H9 (cell line): ENCODE results near the gene MBOAT2. TPM values are rescaled to one million over a fixed set of nuclear protein-coding genes. Genes with fewer than 3 reads are reported as not detected.

Source experiments
- DNase-seq: peaks from one replicate; pipeline ENCODE4 v3.0.0-alpha.2; 2017
- H2AFZ ChIP-seq: one replicate; pipeline ENCODE4 v1.6.1; 2013; ENCODE audit warnings: mild to moderate bottlenecking, low read length, control low read depth, moderate library complexity
- H2AK5ac ChIP-seq: 2 replicates; pipeline ENCODE4 v1.6.1; 2013; ENCODE audit warnings: low read length, control low read depth, mixed read lengths; ENCODE audit not compliant: insufficient read length
- H2BK120ac ChIP-seq: one replicate; pipeline ENCODE4 v1.6.1; 2013; ENCODE audit warnings: low read depth, mild to moderate bottlenecking, low read length, control low read depth, inconsistent platforms; ENCODE audit not compliant: poor library complexity, severe bottlenecking
- H2BK12ac ChIP-seq: 2 replicates; pipeline ENCODE4 v1.6.1; 2013; ENCODE audit warnings: low read length, control low read depth, mixed read lengths, low read depth; ENCODE audit not compliant: insufficient read length
- H2BK15ac ChIP-seq: 2 replicates; pipeline ENCODE4 v1.6.1; 2013; ENCODE audit warnings: low read depth, low read length, control low read depth
- H2BK20ac ChIP-seq: one replicate; pipeline ENCODE4 v1.6.1; 2013; ENCODE audit warnings: low read depth, mild to moderate bottlenecking, low read length, control low read depth, inconsistent platforms; ENCODE audit not compliant: poor library complexity, severe bottlenecking
- H2BK5ac ChIP-seq: 2 replicates; pipeline ENCODE4 v1.6.1; 2013; ENCODE audit warnings: low read length, control low read depth, mixed read lengths; ENCODE audit not compliant: insufficient read length
- H3K14ac ChIP-seq: 2 replicates; pipeline ENCODE4 v1.6.1; 2013; ENCODE audit warnings: low read length, control low read depth; ENCODE audit not compliant: insufficient read depth
- H3K18ac ChIP-seq: 2 replicates; pipeline ENCODE4 v1.6.1; 2013; ENCODE audit warnings: low read depth, mild to moderate bottlenecking, mixed read lengths, low read length, control low read depth; ENCODE audit not compliant: insufficient read length
- H3K23ac ChIP-seq: 2 replicates; pipeline ENCODE4 v1.6.1; 2013; ENCODE audit warnings: low read length, control low read depth, mixed read lengths, low read depth; ENCODE audit not compliant: insufficient read length
- H3K23me2 ChIP-seq: 2 replicates; pipeline ENCODE4 v1.6.1; 2013; ENCODE audit warnings: low read depth, mild to moderate bottlenecking, mixed read lengths, low read length, control low read depth; ENCODE audit not compliant: insufficient read length, poor library complexity, severe bottlenecking
- H3K27ac ChIP-seq: 2 replicates; pipeline ENCODE4 v1.5.1; 2013; ENCODE audit warnings: low read length, control low read depth, mixed read lengths, low read depth; ENCODE audit not compliant: insufficient read length
- H3K27me3 ChIP-seq: 2 replicates; pipeline ENCODE4 v1.6.1; 2013; ENCODE audit warnings: low read length, control low read depth, inconsistent platforms; ENCODE audit not compliant: insufficient read depth
- H3K4ac ChIP-seq: 2 replicates; pipeline ENCODE4 v1.6.1; 2013; ENCODE audit warnings: low read depth, mild to moderate bottlenecking, control low read depth, inconsistent platforms, low read length, moderate library complexity
- H3K4me1 ChIP-seq: 2 replicates; pipeline ENCODE4 v1.6.1; 2013; ENCODE audit warnings: low read length, control low read depth, inconsistent platforms; ENCODE audit not compliant: insufficient read depth
- H3K4me2 ChIP-seq: 2 replicates; pipeline ENCODE4 v1.6.1; 2013; ENCODE audit warnings: low read length, control low read depth, mixed read lengths; ENCODE audit not compliant: insufficient read length, insufficient read depth
- H3K56ac ChIP-seq: 2 replicates; pipeline ENCODE4 v1.6.1; 2013; ENCODE audit warnings: low read depth, mild to moderate bottlenecking, mixed read lengths, low read length, control low read depth; ENCODE audit not compliant: insufficient read length
- H3K79me1 ChIP-seq: 2 replicates; pipeline ENCODE4 v1.6.1; 2013; ENCODE audit warnings: low read depth, mild to moderate bottlenecking, moderate library complexity, low read length, control low read depth, inconsistent platforms; ENCODE audit not compliant: insufficient read depth, poor library complexity, severe bottlenecking
- H3K79me2 ChIP-seq: 2 replicates; pipeline ENCODE4 v1.6.1; 2013; ENCODE audit warnings: low read length, control low read depth, inconsistent platforms; ENCODE audit not compliant: insufficient read depth
- H3K9ac ChIP-seq: 2 replicates; pipeline ENCODE4 v1.6.1; 2013; ENCODE audit warnings: low read length, control low read depth, mixed read lengths; ENCODE audit not compliant: insufficient read length; ENCODE audit errors: extremely low read depth
- H3K9me3 ChIP-seq: one replicate; pipeline ENCODE4 v1.6.1; 2013; ENCODE audit warnings: low read depth, low read length, inconsistent platforms; ENCODE audit not compliant: control insufficient read depth
- H3T11ph ChIP-seq: one replicate; pipeline ENCODE4 v1.6.1; 2013; ENCODE audit warnings: mild to moderate bottlenecking, low read length, control low read depth, inconsistent platforms
- H4K20me1 ChIP-seq: one replicate; pipeline ENCODE4 v1.6.1; 2013; ENCODE audit not compliant: control insufficient read depth, insufficient read length, insufficient read depth
- H4K5ac ChIP-seq: 2 replicates; pipeline ENCODE4 v1.6.1; 2013; ENCODE audit warnings: low read depth, mild to moderate bottlenecking, mixed read lengths, low read length, control low read depth; ENCODE audit not compliant: insufficient read length
- H4K8ac ChIP-seq: replicated peaks from 2 replicates; pipeline ENCODE4 v1.6.1; 2013; ENCODE audit warnings: low read length, control low read depth, mixed read lengths, low read depth; ENCODE audit not compliant: insufficient read length
- H4K91ac ChIP-seq: 2 replicates; pipeline ENCODE4 v1.6.1; 2013; ENCODE audit warnings: low read depth, mild to moderate bottlenecking, moderate library complexity, mixed read lengths, low read length, control low read depth; ENCODE audit not compliant: insufficient read length
- H3K27ac Mint-ChIP-seq, 3 experiments: 2 replicates in 2 of 3; 3 replicates in 1 of 3; pipeline ENCODE4 v1.8.0; 2020 to 2021; ENCODE audit warnings: mixed read lengths in 3 of 3, mild to moderate bottlenecking in 1 of 3, moderate library complexity in 1 of 3
- H3K27me3 Mint-ChIP-seq: 2 replicates; pipeline ENCODE4 v1.8.0; 2021; ENCODE audit warnings: low read depth, mild to moderate bottlenecking, moderate library complexity, mixed read lengths
- H3K36me3 Mint-ChIP-seq, 3 experiments: 2 replicates in 2 of 3; 3 replicates in 1 of 3; pipeline ENCODE4 v1.8.0; 2020 to 2021; ENCODE audit warnings: low read depth in 3 of 3, mixed read lengths in 3 of 3; ENCODE audit not compliant: insufficient read depth in 1 of 3
- H3K4me1 Mint-ChIP-seq, 2 experiments: 2 replicates each; pipeline ENCODE4 v1.8.0; 2020; ENCODE audit warnings: mixed read lengths in 2 of 2
- H3K4me3 Mint-ChIP-seq, 2 experiments: 2 replicates in 1 of 2; 3 replicates in 1 of 2; pipeline ENCODE4 v1.8.0; 2020 to 2021; ENCODE audit warnings: mild to moderate bottlenecking in 2 of 2, mixed read lengths in 2 of 2, moderate library complexity in 1 of 2
- H3K9me3 Mint-ChIP-seq, 2 experiments: 2 replicates in 1 of 2; 3 replicates in 1 of 2; pipeline ENCODE4 v1.8.0; 2020; ENCODE audit warnings: mild to moderate bottlenecking in 2 of 2, mixed read lengths in 2 of 2, moderate library complexity in 1 of 2
- WGBS: extraction: QIAGEN DNeasy Blood & Tissue Kit; methylation state at CpG from one replicate; pipeline ENCODE4 v1.1.7; 2013; ENCODE audit warnings: missing lambda C conversion rate, low lambda C conversion rate, mixed read lengths; ENCODE audit not compliant: insufficient read length; ENCODE audit errors: extremely low coverage; 5-methylcytosine and 5-hydroxymethylcytosine counted together
- total RNA-seq: library from RNA; stranded (reverse); gene quantifications from 2 replicates; pipeline ENCODE4 v1.2.1, GENCODE V29; 2021
- TF ChIP-seq, protein P1 (sequence below): fragments of 200-600 bp; sonication (generic); conservative IDR thresholded peaks from 3 replicates; pipeline ENCODE4 v1.8.0; 2021; ENCODE audit warnings: antibody characterized with exemption, mild to moderate bottlenecking

Gene MBOAT2
- total RNA-seq, 1 experiment from 2014 or later, result 20.2 TPM

DNA sequence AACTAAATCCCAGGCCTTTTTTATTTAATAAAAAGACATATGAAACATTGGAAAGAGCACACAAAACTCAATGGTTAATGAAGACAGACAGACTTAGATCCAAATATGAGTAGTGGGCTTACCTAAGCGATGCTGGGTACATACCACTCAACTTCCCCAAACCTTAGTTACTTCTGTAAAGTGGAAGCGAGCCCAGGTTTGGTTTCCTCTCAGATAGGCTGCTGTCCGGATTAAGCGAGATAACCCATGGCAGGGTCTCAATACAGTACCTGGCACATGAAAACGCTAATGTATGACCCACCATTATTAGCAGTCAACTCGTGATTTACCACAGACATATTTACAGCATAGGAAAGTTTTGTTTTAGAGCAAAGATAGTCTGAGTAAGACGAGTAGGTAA lies 21.6 kb downstream of the MBOAT2 start:
- no peaks in the 10 kb centered on the region; the same call in 1 of the 2 replicates for H3K79me2 ChIP-seq
- Mint-ChIP-seq H3K36me3 (no peaks in the 10 kb centered on the region), H3K27ac (no peak overlapping the region), H3K4me1 (peaks cover 28 to 38% of the 10 kb centered on the region in 2 experiments), H3K9me3 (no peaks in the 10 kb centered on the region), H3K4me3 (no peak overlapping the region), H3K27me3 (no peaks in the 10 kb centered on the region)
- no peak overlapping the region for H4K5ac ChIP-seq
- no peak overlapping the region for H2BK20ac ChIP-seq
- no peak overlapping the region for H2AFZ ChIP-seq
- TF ChIP-seq, protein P1, sequence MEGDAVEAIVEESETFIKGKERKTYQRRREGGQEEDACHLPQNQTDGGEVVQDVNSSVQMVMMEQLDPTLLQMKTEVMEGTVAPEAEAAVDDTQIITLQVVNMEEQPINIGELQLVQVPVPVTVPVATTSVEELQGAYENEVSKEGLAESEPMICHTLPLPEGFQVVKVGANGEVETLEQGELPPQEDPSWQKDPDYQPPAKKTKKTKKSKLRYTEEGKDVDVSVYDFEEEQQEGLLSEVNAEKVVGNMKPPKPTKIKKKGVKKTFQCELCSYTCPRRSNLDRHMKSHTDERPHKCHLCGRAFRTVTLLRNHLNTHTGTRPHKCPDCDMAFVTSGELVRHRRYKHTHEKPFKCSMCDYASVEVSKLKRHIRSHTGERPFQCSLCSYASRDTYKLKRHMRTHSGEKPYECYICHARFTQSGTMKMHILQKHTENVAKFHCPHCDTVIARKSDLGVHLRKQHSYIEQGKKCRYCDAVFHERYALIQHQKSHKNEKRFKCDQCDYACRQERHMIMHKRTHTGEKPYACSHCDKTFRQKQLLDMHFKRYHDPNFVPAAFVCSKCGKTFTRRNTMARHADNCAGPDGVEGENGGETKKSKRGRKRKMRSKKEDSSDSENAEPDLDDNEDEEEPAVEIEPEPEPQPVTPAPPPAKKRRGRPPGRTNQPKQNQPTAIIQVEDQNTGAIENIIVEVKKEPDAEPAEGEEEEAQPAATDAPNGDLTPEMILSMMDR, result no peak
- H3K4me2 ChIP-seq, result no peak overlapping the region
- no peak overlapping the region for H3K14ac ChIP-seq
- H3K4me1 ChIP-seq, result no peaks in the 10 kb centered on the region
- no peak overlapping the region for H3K9ac ChIP-seq
- peaks cover 2% of the 10 kb centered on the region for H3K79me1 ChIP-seq
- no peaks in the 10 kb centered on the region for H3K23me2 ChIP-seq
- no peaks in the 10 kb centered on the region for H4K20me1 ChIP-seq
- H3K4ac ChIP-seq, result no peak overlapping the region
- no peak overlapping the region for H2BK120ac ChIP-seq
- H3K27ac ChIP-seq, result no peak overlapping the region
- H3K9me3 ChIP-seq, result no peaks in the 10 kb centered on the region
- no peak overlapping the region for H2BK15ac ChIP-seq
- no CpG with 5 or more reads among the region's 7 CpGs for WGBS
- H3K18ac ChIP-seq, result no peak overlapping the region
- no peak overlapping the region for H4K91ac ChIP-seq
- H3T11ph ChIP-seq, result no peak overlapping the region
- no peak overlapping the region for H3K23ac ChIP-seq
- no peak overlapping the region for H2BK12ac ChIP-seq
- no peak overlapping the region for H2BK5ac ChIP-seq
- no peak for DNase-seq
- H3K56ac ChIP-seq, result no peak overlapping the region
- H4K8ac ChIP-seq, result no peak overlapping the region
- no peaks in the 10 kb centered on the region for H3K27me3 ChIP-seq
- H2AK5ac ChIP-seq, result no peak overlapping the region
